Transverse colon (tissue), 4 donors: ENCODE data around the gene SELENOK.

Experiments used
- CTCF ChIP-seq, 5 experiments: fragments of 200-600 bp in 3 of 5; fragments of 450-650 bp in 2 of 5; sonication (generic) in 3 of 5; IDR thresholded peaks; 1 replicate in 2 of 5; 2 replicates in 3 of 5; pipeline ENCODE4 v1.5.1; 2016 to 2017; ENCODE audit warnings: antibody characterized with exemption in 5 of 5, inconsistent platforms in 3 of 5, mild to moderate bottlenecking in 2 of 5, moderate library complexity in 1 of 5
- POLR2A ChIP-seq: fragments of 450-650 bp; IDR thresholded peaks from one replicate; pipeline ENCODE4 v1.6.1; 2016; ENCODE audit warnings: antibody characterized with exemption, mild to moderate bottlenecking, moderate library complexity
- POLR2AphosphoS5 ChIP-seq, 3 donors: sonication (generic); formaldehyde crosslinking; IDR thresholded peaks; one replicate each; pipeline ENCODE4 v1.6.1; 2016; ENCODE audit warnings: antibody characterized with exemption in 3 of 3

- TF ChIP-seq CTCF (IDR thresholded peaks at IDR 0.05) = no peak
- TF ChIP-seq POLR2AphosphoS5 (IDR thresholded peaks at IDR 0.05) = no peak
- TF ChIP-seq POLR2A = no peak
Observed at GRCh38 chr3:53845881-53846133, 45.9 kb downstream of the SELENOK start.
